AG10803 (cell line): Measurements from ENCODE around the gene POU2AF2.
A peak's percentile ranks its signal among the peaks of the same experiment; 100 is the strongest.

Experiments used
- DNase-seq: peaks from one replicate; pipeline ENCODE4 v3.0.0; 2010; ENCODE audit warnings: low read depth
- H3K4me3 ChIP-seq: 2 replicates; pipeline ENCODE4 v1.5.1; 2011; ENCODE audit warnings: mild to moderate bottlenecking, low read length, control low read depth
- TF ChIP-seq, protein P1 (sequence below): conservative IDR thresholded peaks from 2 replicates; pipeline ENCODE4 v1.5.1; 2011; ENCODE audit warnings: mild to moderate bottlenecking, low read length, control low read depth, inconsistent platforms

The POU2AF2 gene

DNA sequence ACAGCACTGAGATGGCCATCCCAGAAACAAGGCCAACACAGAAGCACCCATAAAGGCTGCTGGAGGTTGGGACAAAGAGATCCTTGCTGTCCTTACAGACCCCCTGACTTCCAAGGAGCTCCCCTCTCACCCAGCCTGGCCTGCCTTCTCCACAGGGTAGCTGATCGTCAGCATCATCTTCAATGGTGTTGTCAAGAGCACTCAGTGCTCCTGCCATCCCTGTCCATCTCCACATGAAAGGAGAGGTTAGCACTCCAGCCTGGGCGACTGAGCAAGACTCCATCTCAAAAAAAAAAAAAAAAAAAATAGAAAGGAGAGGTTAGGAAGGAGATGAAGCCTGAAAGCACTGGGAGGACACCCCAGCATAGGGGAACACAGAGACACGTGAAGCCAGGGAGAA is 50.7 kb downstream of the POU2AF2 start:
- DNase-seq: no peak
- no peak overlapping the region for H3K4me3 ChIP-seq
- TF ChIP-seq, protein P1, sequence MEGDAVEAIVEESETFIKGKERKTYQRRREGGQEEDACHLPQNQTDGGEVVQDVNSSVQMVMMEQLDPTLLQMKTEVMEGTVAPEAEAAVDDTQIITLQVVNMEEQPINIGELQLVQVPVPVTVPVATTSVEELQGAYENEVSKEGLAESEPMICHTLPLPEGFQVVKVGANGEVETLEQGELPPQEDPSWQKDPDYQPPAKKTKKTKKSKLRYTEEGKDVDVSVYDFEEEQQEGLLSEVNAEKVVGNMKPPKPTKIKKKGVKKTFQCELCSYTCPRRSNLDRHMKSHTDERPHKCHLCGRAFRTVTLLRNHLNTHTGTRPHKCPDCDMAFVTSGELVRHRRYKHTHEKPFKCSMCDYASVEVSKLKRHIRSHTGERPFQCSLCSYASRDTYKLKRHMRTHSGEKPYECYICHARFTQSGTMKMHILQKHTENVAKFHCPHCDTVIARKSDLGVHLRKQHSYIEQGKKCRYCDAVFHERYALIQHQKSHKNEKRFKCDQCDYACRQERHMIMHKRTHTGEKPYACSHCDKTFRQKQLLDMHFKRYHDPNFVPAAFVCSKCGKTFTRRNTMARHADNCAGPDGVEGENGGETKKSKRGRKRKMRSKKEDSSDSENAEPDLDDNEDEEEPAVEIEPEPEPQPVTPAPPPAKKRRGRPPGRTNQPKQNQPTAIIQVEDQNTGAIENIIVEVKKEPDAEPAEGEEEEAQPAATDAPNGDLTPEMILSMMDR: no peak

DNA sequence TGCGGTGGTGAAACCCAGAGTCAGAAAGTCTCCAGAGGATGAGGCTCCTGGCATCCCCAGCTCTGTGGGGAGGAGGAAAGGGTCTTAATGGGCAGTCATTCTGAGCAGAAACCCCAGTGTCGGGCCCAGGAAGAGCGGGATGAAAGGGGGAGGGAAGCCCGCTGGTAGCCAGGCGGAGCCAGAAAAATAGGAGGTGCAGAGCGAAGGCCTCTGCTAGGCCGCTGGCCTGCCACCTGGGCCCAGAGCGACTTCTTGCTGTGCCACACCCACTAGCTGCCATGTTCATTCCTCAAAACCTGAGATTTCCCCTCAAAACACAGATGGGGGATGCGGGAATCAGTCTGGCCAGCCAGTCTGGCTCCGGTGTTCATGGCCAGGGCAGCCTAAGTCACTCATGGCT is 52.2 kb downstream of the POU2AF2 start:
- DNase-seq: no peak
- TF ChIP-seq, protein P1: no peak
- H3K4me3 ChIP-seq: no peak overlapping the region

DNA sequence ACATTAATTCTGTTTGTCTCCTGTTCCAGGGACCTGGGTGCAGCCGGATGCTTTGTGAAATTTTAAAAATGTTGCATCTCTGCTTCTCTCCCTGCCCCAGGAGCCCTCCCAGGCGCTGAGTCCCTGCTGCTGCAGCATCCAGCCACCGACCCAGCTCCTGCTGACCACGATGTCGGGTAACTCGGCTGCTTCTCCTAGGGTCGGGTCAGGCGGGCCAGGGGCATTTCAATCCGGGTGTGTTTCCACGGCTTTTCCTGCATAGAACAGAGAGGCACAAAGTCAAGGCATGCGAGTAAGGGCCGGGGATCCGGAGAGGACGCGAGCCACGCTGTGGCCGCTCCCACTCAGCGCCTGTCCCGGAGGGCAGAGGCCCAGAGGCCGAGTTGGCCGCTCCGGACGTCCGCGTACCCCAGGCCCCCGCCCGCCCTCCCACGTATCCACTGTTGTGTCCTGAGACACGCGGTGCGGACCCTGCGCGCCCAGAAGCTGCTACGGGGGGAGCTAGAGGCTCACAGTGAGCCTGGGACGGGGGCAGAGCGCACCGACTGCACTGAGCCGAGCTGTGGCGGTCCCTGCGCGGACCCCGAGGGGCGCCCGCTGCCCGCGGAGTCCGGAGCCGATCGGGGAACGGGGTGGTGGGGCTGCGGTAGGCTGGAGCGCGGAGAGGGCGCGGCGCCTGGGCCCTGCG is 53.0 kb downstream of the POU2AF2 start, which contains the start of gene POU2AF3:
POU2AF3 (plus strand) TSS at position 134 of the 688 bp plus-strand sequence; CDS start at position 170, 36 bp downstream.
- peak within 1 kb of the TSS; percentile 57 for H3K4me3 ChIP-seq
- TF ChIP-seq, protein P1: no peak
- no peak for DNase-seq

DNA sequence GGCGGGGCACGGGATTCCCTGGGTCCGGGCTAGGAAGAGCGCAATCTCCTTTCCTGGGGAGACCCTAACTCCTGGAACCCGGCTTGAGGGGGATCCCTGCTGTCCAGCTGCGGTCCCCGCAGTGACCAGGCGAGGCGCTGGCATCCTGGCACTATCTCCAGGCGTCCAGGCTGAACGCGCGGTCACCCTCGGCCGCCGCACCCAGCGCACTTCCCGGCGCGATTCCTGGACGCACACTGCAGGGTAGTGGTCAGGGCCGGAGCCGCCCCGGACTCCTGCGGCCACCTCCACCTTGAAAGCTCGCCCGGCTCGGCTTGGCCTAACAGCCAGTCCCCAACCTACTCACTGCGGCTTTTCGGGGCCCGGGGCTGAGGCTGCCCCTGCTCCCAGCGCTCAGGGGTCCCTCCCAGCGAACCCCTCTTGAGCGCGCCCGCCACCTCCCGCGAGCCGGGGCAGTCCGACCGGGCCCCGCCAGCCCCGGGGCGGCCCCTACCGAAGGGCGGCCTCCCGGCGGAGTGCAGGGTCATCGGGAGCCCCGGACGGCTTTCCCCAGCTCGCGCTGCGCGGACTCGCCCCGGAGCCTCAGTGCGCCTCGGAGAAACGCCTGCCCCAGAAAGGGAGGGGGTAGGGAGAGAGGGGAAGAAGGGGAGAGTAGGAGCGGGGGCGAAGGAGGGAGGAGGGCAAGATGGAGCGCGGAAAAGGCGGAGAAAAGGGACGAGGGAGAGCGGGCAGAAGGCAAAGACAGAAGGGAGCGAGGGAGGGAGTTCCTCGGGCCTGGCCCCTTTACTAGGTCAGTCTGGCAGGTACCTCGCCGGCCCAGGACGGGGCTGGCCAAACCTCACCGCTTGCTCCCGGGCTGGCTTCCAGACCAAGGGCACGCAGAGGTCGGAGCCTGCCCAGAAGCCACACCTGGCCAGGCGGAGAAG is 53.8 kb downstream of the POU2AF2 start:
- TF ChIP-seq, protein P1: peak; percentile 55
- peak overlapping the region; percentile 57 for H3K4me3 ChIP-seq
- DNase-seq: peak; percentile 12

DNA sequence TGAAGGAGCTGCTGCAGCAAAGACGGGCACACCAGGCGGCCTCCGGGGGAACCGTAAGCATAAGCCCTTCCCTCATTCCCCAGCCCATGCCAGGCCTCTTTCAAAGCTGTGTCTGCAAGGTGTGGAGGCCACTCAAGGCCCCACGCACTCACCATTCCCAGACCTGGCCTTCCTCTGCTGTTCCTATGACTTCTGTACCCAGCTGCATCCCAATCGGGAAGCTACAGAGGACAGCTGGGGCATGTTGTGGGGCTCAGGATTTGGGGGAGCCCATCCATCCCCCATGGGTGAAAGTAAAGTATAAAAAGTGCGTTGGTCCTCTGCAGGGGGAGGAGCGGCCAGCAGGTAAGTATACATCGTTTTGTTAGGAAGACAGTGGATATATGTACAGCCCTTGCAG is 55.0 kb downstream of the POU2AF2 start:
- TF ChIP-seq, protein P1: no peak
- DNase-seq: no peak
- H3K4me3 ChIP-seq: no peak overlapping the region

DNA sequence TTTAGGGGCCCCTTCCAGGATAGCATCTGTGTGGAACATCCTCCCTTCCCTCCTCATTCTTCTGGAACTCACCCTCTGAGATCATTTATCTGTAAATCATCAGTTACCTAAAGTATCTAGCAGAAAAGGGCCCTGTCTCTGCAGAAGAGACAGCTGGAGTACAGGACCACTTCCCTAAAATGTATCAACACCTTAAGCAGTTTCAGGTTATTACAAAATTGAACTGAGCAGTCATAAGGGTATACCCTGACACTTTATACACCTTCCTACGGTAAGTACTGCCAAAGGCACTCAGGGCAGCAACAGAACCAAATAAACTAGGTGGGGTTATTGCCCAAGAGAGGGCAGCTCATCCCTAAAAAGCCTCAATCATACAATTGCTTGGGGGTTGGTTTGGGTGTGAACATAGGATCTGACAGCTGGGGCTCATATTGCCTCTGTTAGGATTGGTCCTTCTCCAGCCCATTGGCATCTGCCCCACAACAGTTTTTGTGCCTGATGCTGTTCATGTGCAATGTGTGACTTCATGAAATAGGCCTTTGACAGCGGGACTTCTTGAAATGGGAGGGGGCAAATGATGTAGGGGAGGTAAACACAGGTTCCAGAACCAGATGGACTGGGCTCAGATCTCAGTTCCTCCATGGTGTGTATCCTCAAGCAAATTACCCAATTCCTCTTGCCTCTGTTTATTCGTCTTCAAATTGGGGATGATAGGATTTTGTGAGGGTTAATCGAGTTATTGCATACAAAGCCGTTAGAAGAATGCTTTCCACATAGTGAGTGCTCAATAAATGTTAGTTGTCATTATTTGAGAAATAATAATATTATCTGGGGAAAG is 55.7 kb downstream of the POU2AF2 start:
- TF ChIP-seq, protein P1: no peak
- no peak overlapping the region for H3K4me3 ChIP-seq
- DNase-seq: no peak
